Aorta (tissue), 5 donors: ENCODE data around the gene MAN1A1. TPM values are rescaled to one million over a fixed set of nuclear protein-coding genes. Genes with fewer than 3 reads are reported as not detected.

Experiments used
- ATAC-seq: fragments of 200-7000 bp; cut with Tn5 transposase; one replicate; pipeline ENCODE4 v1.9.1; 2022; ENCODE audit warnings: moderate library complexity; ENCODE audit not compliant: low FRiP score
- DNase-seq, 2 donors: peaks; one replicate each; pipeline ENCODE4 v3.0.0-alpha.2; 2020
- H3K27ac ChIP-seq, 2 donors: one replicate each; pipeline ENCODE4 v1.5.1; 2013; ENCODE audit warnings: low read length in 2 of 2, mild to moderate bottlenecking in 2 of 2, moderate library complexity in 2 of 2, control low read depth in 1 of 2, inconsistent platforms in 1 of 2, low read depth in 1 of 2
- H3K27me3 ChIP-seq, 2 donors: one replicate each; pipeline ENCODE4 v1.6.1; 2013; ENCODE audit warnings: control low read depth in 1 of 2, low read length in 1 of 2, mild to moderate bottlenecking in 1 of 2, moderate library complexity in 1 of 2; ENCODE audit not compliant: insufficient read depth in 2 of 2, control insufficient read depth in 1 of 2
- H3K36me3 ChIP-seq, 2 donors: one replicate each; pipeline ENCODE4 v1.6.1; 2013; ENCODE audit warnings: control low read depth in 1 of 2, low read length in 1 of 2, mild to moderate bottlenecking in 1 of 2; ENCODE audit not compliant: insufficient read depth in 2 of 2, control insufficient read depth in 1 of 2
- H3K4me1 ChIP-seq, 2 donors: one replicate each; pipeline ENCODE4 v1.6.1; 2013; ENCODE audit warnings: low read length in 2 of 2, control low read depth in 1 of 2, mild to moderate bottlenecking in 1 of 2, moderate library complexity in 1 of 2; ENCODE audit not compliant: insufficient read depth in 2 of 2, control insufficient read depth in 1 of 2
- H3K4me3 ChIP-seq, 2 donors: one replicate each; pipeline ENCODE4 v1.5.1; 2013; ENCODE audit warnings: low read length in 2 of 2, control low read depth in 1 of 2, mild to moderate bottlenecking in 1 of 2
- H3K9me3 ChIP-seq: one replicate; pipeline ENCODE4 v1.6.1; 2013; ENCODE audit warnings: mild to moderate bottlenecking, low read length; ENCODE audit not compliant: control insufficient read depth
- WGBS, 2 donors: extraction: QIAGEN DNeasy Blood & Tissue Kit; methylation state at CpG; one replicate each; pipeline ENCODE4 v1.1.7; 2013; 5-methylcytosine and 5-hydroxymethylcytosine counted together
- intact Hi-C, 2 donors: fragments of 100-400 bp; cut with DNase I; formaldehyde crosslinking; loops; one replicate each; pipeline versions ENCODE4 v1.14.2 to v1.15.0; 2022
- polyA plus RNA-seq, 2 donors: library from polyadenylated mRNA; stranded (reverse); fragments of 200-250 nt; gene quantifications; one replicate each; pipeline ENCODE4 v1.2.3, GENCODE V29; 2013
- total RNA-seq, 2 donors: library from RNA; stranded (reverse); fragmentation: NEBNext Ultra II Directional; extraction: Animal tissue kit (Norgen Biotek cat#: 25700); gene quantifications; one replicate each; pipeline ENCODE4 v1.2.1, GENCODE V29; 2021
- donor health status: healthy with polysubstance abuse.
- donor health status: Bipolar disorder and iron deficiency.
- donor health status: DM: no; HTN: no; CAD: no.
- donor health status: DM: no; HTN: no; CAD: no.
- donor health status: DM: yes; HTN: yes; CAD: no.

Gene MAN1A1
- total and polyA plus RNA-seq, 4 donors, result 22.2 to 76.0 (median 40.2) TPM

DNA sequence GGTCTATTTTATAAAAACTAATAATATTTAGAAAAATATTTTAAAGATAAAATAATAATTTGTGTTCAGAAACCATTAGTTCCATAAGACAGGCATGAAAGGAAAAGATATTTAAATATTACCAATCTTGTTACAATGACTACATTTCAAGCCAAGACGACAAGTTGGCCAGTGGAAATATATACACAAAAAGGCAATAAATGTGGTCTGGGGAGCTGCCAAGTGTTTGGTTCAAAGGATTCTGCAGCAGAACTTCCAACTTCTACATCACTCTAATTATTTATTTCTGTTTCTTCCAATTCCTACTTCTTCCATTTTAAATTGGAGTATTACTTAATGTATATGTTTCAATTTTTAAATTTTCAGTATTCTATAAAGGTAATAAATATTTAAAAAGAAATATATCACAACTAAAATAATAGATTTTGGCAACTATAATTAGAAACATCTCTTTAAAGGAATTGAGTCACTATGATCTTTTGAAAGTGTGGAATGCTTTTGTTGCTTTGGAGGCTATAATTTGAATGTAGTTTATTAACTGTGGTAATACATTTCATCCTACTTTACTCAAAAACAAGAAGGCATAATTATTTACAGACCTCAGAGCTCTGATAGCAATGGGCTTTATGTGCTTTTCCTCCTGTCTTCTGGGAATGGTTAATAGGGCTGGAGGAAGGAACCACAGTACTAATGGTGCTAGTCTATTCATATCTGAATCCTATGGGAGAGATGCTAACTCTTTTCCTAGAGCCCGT, 141.4 kb downstream of the MAN1A1 start:
- Histone ChIP-seq H3K27ac (no peak overlapping the region), H3K36me3 (no peaks in the 10 kb centered on the region), H3K4me1 (no peaks in the 10 kb centered on the region), H3K9me3 (no peaks in the 10 kb centered on the region), H3K27me3 (no peaks in the 10 kb centered on the region), H3K4me3 (no peak overlapping the region)
- ATAC-seq (no peak), DNase-seq (no peak)
- intact Hi-C loops, result no loop called here
- 64 to 66% methylated on average over 2 of the region's 2 CpGs for WGBS, 2 donors

DNA sequence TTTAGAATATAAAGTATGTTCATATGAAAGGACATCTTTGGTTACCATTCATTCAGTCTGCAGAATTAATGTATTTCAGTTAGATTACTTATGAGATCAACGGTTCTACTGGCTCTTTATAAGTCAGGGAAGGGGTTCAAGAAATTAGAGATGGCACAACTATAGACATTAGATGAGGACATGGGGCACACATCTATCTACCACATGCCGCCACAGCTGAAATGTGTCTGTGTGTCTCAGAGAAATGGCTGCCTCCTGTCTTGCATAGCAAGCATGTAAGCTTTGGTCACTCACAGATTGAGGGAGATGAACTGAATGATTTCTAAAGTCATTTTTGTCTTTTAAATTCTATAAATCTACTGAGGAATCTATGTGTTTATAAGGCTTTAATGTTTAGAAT, 142.2 kb downstream of the MAN1A1 start:
- Histone ChIP-seq H3K27me3 (no peaks in the 10 kb centered on the region), H3K4me3 (no peak overlapping the region), H3K9me3 (no peaks in the 10 kb centered on the region), H3K36me3 (no peaks in the 10 kb centered on the region), H3K4me1 (no peaks in the 10 kb centered on the region), H3K27ac (no peak overlapping the region)
- ATAC-seq (no peak), DNase-seq (no peak)
- intact Hi-C loops, result no loop called here
- WGBS, 2 donors, result 86 to 91% methylated on average over 2 of the region's 2 CpGs

DNA sequence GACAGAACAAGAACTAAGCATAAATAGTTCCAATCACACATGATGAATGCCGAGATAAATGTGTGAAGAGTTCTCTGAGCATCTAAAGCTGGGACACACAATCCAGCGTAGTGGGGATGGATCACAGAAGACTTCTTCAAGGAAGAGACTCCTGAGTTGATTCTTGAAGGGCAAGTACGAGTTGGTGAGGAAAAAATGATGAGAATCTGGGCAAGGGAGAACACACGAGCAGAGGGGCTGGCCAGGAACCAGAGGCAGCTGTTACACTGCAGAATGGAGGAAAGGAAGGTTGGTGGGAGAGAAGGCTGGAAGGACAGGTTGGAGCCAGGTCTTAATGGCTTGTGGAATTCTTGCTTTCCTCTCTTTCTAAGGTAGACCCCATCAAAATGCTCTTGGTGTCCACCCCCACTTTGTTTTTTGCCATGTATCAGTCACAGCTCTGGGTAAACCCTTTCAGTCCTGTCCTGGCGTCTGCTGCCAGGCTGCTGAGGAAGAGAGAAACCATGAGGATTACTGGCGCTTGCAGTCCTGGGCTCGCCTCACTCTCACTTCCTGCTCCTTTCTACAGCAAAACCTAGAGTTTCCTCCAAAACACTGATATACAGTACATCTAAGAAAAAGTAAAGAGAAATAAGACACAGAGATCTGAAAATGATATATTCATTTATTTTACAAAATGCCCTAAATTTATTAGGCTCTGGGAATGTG, 143.5 kb downstream of the MAN1A1 start:
- Histone ChIP-seq H3K9me3 (no peaks in the 10 kb centered on the region), H3K27ac (no peak overlapping the region), H3K27me3 (no peaks in the 10 kb centered on the region), H3K4me3 (no peak overlapping the region), H3K4me1 (no peaks in the 10 kb centered on the region), H3K36me3 (no peaks in the 10 kb centered on the region)
- DNase-seq (no peak), ATAC-seq (no peak)
- 72 to 73% methylated on average over 7 of the region's 7 CpGs for WGBS, 2 donors
- intact Hi-C loops, result no loop called here

DNA sequence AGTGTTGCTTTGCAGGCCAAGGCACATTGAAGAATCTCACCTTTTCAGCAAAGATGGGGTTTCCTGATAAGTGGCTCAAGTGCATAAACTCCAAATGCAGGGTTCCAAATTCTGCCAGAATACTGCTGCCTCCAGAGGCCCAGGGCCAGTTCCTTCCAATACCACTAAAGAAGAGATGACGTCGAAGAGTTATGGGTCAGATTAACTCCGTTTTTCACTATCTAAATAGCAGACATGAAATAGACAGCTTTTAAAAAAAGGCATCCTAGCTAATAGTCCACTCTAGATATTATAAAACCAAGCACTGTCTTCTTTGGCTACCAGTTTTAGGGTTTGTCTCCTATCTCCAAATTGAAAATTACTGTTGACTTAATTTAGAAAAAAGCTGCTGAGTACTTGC, 144.8 kb downstream of the MAN1A1 start:
- DNase-seq, result no peak
- Histone ChIP-seq H3K27ac (no peak overlapping the region), H3K4me3 (no peak overlapping the region), H3K9me3 (no peaks in the 10 kb centered on the region), H3K27me3 (no peaks in the 10 kb centered on the region), H3K36me3 (no peaks in the 10 kb centered on the region), H3K4me1 (no peaks in the 10 kb centered on the region)
- intact Hi-C loops, result no loop called here
- ATAC-seq, result no peak
- 77 to 84% methylated on average over 3 of the region's 3 CpGs for WGBS, 2 donors

DNA sequence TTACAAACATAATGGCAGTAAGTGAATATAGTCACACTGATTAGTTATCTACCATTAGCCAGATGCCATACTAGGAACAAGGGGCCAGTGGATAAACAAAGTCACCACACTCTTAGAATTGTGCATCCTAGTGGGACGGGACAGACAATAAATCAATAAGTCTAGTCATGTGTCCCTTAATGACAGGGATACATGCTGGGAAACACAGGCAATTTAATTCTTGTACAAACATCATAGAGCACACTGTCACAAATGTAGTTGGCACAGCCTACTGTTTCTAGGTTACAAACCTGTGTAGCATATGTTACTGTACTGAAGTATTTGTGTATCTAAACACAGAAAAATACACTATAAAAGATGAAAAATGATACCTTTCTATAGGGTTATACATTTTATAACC, 148.1 kb downstream of the MAN1A1 start:
- Histone ChIP-seq H3K27ac (no peak overlapping the region), H3K4me3 (no peak overlapping the region), H3K9me3 (no peaks in the 10 kb centered on the region), H3K27me3 (no peaks in the 10 kb centered on the region), H3K4me1 (no peaks in the 10 kb centered on the region), H3K36me3 (no peaks in the 10 kb centered on the region)
- no peak for ATAC-seq
- intact Hi-C loops, result no loop called here
- DNase-seq, result no peak
- WGBS, 2 donors, result 90 to 97% methylated on average over 1 of the region's 1 CpG

DNA sequence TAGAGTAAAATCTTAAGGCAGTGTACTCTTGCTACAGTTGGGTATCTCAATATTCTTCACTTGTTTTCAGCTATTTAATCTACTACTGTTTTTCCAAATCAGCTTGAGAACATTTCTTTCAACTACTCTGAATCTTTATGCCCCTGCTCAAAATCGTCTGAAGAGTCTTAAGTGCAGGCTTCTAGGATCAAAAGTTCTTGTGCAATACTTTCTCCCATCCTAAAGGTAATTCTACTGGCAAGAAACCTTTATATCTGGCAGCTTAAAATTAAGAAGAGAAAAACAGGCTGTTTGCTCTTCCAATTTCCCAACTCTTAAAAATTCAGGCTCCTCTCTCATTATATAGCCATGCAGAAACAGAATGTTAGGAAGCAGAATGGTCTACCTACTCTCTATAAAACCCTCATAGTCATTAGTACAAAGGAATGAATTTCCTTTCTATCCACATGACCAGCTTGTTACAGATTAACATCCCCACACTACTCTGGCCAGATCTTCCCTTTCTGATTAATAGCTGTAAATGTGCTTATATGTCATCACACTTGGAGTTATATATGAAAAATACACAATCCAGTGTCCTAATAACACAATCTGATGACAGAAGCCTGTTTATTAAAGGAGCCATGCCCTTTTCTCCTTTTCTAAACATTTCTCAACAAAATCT, 148.9 kb downstream of the MAN1A1 start:
- no peak for DNase-seq
- WGBS, 2 donors, result 62 to 82% methylated on average over 1 of the region's 1 CpG
- intact Hi-C loops, result no loop called here
- no peak for ATAC-seq
- Histone ChIP-seq H3K4me1 (no peaks in the 10 kb centered on the region), H3K27ac (no peak overlapping the region), H3K9me3 (no peaks in the 10 kb centered on the region), H3K36me3 (no peaks in the 10 kb centered on the region), H3K4me3 (no peak overlapping the region), H3K27me3 (no peaks in the 10 kb centered on the region)

DNA sequence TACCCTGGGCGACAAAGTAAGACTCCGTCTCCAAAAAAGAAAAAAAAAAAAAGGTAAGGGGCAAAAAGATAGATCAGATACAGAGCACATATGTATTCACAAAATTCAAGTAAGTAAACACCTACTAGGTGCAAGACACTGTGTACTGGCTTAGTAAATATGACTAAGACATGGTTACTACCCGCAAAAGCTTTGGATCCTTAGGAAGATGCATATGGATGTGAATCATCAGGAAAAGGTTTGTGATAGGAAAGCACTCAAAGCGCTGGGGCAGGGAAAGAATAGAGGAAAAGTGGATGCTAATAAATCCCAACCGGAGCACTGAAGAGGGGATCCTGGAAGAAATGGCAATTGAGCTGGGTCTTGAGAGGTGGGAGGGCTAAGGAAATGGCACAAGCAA, 152.3 kb downstream of the MAN1A1 start:
- intact Hi-C loops, result no loop called here
- H3K36me3 ChIP-seq, result no peaks in the 10 kb centered on the region
- no peak for ATAC-seq

DNA sequence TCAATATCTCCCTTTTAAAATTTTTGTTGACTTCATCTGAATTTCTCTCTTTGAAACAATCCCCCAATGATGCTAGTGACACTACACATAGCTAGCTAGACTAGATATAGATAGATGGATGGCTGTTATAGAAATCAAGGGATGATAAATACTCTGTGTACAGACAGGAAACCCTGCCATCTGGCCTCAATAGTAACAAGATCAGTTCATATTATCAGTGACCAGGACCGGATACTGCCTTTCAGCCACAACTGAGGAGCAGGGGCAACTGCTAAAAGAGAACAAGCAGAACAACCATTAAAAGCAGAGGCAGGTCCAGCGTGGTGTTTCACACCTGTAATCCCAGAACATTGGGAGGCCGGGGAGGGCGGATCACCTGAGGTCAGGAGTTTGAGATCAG, 152.8 kb downstream of the MAN1A1 start:
- Histone ChIP-seq H3K36me3 (no peaks in the 10 kb centered on the region), H3K27ac (no peak overlapping the region), H3K27me3 (no peaks in the 10 kb centered on the region), H3K9me3 (no peaks in the 10 kb centered on the region), H3K4me1 (no peaks in the 10 kb centered on the region), H3K4me3 (no peak overlapping the region)
- intact Hi-C loops, result no loop called here
- ATAC-seq (no peak), DNase-seq (no peak)
- 82 to 85% methylated on average over 4 of the region's 4 CpGs for WGBS, 2 donors

More for the DNA sequence above, 152.3 kb downstream of the MAN1A1 start:
- WGBS, 2 donors, result 94 to 96% methylated on average over 5 of the region's 5 CpGs
- Histone ChIP-seq H3K27me3 (no peaks in the 10 kb centered on the region), H3K27ac (no peak overlapping the region), H3K9me3 (no peaks in the 10 kb centered on the region), H3K4me1 (no peaks in the 10 kb centered on the region), H3K4me3 (no peak overlapping the region)
- no peak for DNase-seq
